GM10266 (cell line): ENCODE measurements around the gene RIN1.

Source experiments
- DNase-seq: peaks from one replicate; pipeline ENCODE4 v3.0.0; 2012; ENCODE audit errors: extremely low spot score
- CTCF ChIP-seq: IDR thresholded peaks from 2 replicates; pipeline ENCODE4 v1.5.1; 2012; ENCODE audit warnings: mild to moderate bottlenecking, low read depth; ENCODE audit not compliant: control insufficient read depth, insufficient read depth; ENCODE audit errors: missing control alignments

RIN1 gene

GRCh38 chr11:66318600-66318970 lies 17.6 kb downstream of the RIN1 start:
- no peak for DNase-seq
- TF ChIP-seq CTCF: no peak

GRCh38 chr11:66317723-66318599 lies 18.3 kb downstream of the RIN1 start:
- no peak for DNase-seq

GRCh38 chr11:66317322-66317722 lies 18.9 kb downstream of the RIN1 start:
- DNase-seq: no peak
- TF ChIP-seq CTCF: no peak

More at GRCh38 chr11:66317723-66318599, 18.3 kb downstream of the RIN1 start:
- TF ChIP-seq CTCF: no peak

GRCh38 chr11:66316849-66317251 lies 19.4 kb downstream of the RIN1 start, which contains the start of gene CD248:
CD248 (minus strand) TSS chr11:66317044; CDS start chr11:66317027, 17 bp downstream.
- no peak for TF ChIP-seq CTCF
- DNase-seq: no peak

- DNase-seq: no peak
- TF ChIP-seq CTCF: no peak
Measured at GRCh38 chr11:66315921-66316811, 20.1 kb downstream of the RIN1 start.

GRCh38 chr11:66315498-66315885 lies 20.7 kb downstream of the RIN1 start:
- TF ChIP-seq CTCF: no peak

More at GRCh38 chr11:66315498-66315885, 20.7 kb downstream of the RIN1 start:
- no peak for DNase-seq
